SK-N-MC (cell line): ENCODE data around the gene EMID1.

Experiments used
- EZH2 ChIP-seq: fragments of 200-600 bp; sonication (generic); IDR thresholded peaks from one replicate; pipeline ENCODE4 v1.6.1; 2017; ENCODE audit warnings: antibody characterized with exemption
- FOXP2 ChIP-seq: optimal IDR thresholded peaks from 2 replicates; pipeline ENCODE3; 2011; ENCODE audit warnings: mild to moderate bottlenecking, moderate library complexity; ENCODE audit not compliant: insufficient read depth; ENCODE audit errors: extremely low read length, control extremely low read depth
- POLR2AphosphoS5 ChIP-seq: IDR thresholded peaks from 2 replicates; pipeline ENCODE4 v1.6.1; 2012; ENCODE audit warnings: mild to moderate bottlenecking, low read depth, low read length, borderline replicate concordance

- TF ChIP-seq EZH2 (no peak), POLR2AphosphoS5 (no peak), FOXP2 (no peak)
Measured at GRCh38 chr22:29216011-29216872, 10.5 kb downstream of the EMID1 start.
